WERI-Rb-1 (cell line): ENCODE data around the gene ANO6.

Source experiments
- DNase-seq: peaks from one replicate; pipeline ENCODE4 v3.0.0-alpha.2; 2020
- H3K27ac ChIP-seq: fragments of 250-450 bp; sonication (Bioruptor Pico); 2 replicates; pipeline ENCODE4 v1.5.1; 2020; ENCODE audit warnings: mild to moderate bottlenecking, moderate library complexity
- H3K27me3 ChIP-seq: fragments of 250-450 bp; sonication (Bioruptor Pico); 2 replicates; pipeline ENCODE4 v1.5.1; 2021; ENCODE audit warnings: mild to moderate bottlenecking, low read depth, moderate library complexity; ENCODE audit not compliant: insufficient read depth, severe bottlenecking
- H3K36me3 ChIP-seq: fragments of 250-450 bp; sonication (Bioruptor Pico); 2 replicates; pipeline ENCODE4 v1.5.1; 2020; ENCODE audit warnings: mild to moderate bottlenecking, moderate library complexity
- H3K4me3 ChIP-seq: 2 replicates; pipeline ENCODE4 v1.5.1; 2011; ENCODE audit warnings: low read depth, mild to moderate bottlenecking, control low read depth, low read length
- H3K9me3 ChIP-seq: fragments of 250-450 bp; sonication (Bioruptor Pico); 2 replicates; pipeline ENCODE4 v1.5.1; 2021; ENCODE audit warnings: mild to moderate bottlenecking, moderate library complexity; ENCODE audit not compliant: severe bottlenecking
- TF ChIP-seq, protein P1 (sequence below): IDR thresholded peaks from 2 replicates; pipeline ENCODE4 v1.5.1; 2011; ENCODE audit warnings: low read depth, mild to moderate bottlenecking, control low read depth, inconsistent platforms, low read length

ANO6 gene

DNA sequence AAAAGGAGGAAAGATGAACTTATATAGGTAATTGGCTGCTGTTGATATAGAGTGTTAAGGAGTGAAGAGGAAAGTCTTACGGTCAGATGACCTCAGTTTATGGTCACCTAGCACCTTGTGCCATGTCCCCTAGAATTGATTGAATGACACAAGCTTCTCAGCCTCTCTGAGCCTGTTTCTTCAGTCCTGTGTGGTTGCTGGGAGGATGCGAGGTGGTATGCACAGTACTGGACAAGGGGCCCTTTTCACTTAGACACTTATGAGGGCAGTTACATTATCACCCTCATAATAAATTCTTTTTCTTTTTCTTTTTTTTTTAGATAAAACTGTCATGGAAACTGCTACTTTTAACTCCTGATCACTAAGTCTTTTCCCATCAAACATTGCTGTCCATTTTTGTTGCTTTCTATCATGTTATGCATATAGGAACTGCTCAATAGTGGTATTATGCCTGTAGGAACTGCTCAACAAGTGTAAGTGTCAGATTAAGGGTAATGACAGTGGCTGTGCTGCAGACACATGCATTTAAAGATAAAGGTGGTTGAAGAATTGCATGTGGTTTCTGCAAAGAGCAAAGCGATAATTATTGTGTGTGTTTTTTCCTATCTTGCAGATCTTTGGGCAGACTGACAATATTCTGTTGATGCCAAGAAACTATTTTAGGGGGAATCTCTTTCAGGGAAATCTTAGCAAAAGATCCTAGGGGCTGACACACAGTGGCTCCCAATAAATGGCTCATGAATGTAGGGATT is 11.6 kb downstream of the ANO6 start:
- TF ChIP-seq, protein P1, sequence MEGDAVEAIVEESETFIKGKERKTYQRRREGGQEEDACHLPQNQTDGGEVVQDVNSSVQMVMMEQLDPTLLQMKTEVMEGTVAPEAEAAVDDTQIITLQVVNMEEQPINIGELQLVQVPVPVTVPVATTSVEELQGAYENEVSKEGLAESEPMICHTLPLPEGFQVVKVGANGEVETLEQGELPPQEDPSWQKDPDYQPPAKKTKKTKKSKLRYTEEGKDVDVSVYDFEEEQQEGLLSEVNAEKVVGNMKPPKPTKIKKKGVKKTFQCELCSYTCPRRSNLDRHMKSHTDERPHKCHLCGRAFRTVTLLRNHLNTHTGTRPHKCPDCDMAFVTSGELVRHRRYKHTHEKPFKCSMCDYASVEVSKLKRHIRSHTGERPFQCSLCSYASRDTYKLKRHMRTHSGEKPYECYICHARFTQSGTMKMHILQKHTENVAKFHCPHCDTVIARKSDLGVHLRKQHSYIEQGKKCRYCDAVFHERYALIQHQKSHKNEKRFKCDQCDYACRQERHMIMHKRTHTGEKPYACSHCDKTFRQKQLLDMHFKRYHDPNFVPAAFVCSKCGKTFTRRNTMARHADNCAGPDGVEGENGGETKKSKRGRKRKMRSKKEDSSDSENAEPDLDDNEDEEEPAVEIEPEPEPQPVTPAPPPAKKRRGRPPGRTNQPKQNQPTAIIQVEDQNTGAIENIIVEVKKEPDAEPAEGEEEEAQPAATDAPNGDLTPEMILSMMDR, result no peak
- Histone ChIP-seq H3K9me3 (no peaks in the 10 kb centered on the region), H3K27me3 (no peaks in the 10 kb centered on the region), H3K27ac (no peak overlapping the region), H3K4me3 (no peak overlapping the region), H3K36me3 (no peaks in the 10 kb centered on the region)
- DNase-seq, result no peak

DNA sequence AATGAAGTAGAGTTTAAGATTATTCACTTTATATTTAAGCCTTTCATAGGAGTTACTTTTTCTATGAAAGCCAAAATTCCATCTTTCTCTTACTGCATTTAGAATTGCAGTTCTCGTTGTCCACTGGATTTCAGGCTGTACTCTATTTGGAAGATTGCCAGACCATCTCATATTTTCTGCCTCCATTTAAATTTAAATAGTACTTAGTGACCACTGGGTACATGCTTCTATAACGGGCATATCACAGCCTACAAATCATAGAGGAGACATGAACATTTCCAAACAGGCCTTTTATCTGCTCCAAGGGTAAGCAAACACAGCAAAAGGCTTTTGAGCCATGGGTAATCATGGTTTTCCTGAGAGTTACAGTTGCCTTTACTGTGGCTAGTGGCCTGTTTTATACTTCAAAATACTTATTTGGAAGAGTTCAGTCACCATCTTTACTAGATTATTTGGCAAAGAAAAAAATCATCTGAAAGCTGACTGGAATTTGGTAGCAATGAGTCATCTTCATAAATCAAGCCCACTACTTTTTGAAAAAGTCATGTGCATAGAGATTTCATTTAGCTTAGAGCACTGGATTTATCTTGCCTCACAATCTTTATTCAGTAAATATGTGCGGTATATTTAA is 15.7 kb downstream of the ANO6 start:
- H3K4me3 ChIP-seq, result no peak overlapping the region

DNA sequence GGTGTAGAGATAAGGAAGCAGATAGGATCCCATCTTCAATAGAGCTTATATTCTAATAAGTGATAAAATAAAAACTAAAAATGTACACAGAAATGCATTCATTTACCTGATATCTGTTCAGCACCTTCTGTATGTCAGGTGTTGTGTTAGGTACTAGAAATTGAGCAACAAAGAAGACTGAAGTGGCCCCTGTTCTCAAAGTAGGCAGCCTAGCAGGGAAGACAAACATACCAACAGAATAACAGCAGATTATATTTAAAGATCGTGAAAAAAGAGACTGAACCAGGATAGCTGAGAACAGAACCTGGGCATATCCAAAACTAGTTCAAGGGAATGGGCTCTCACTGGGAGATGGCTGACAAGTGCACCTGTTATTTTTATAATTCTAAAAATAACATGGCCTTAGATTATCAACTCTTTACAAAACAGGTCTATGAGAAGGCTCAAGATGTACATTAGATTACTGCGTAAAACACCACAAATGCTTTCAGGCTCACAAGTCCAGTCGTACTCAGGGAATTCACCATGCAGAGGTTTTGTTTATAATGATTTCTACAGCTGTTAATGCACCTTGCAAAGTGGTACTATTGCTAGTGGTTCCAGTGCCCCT is 16.4 kb downstream of the ANO6 start:
- H3K27ac ChIP-seq, result no peak overlapping the region
- DNase-seq, result no peak
- H3K27me3 ChIP-seq, result no peaks in the 10 kb centered on the region
- H3K4me3 ChIP-seq, result no peak overlapping the region
- H3K36me3 ChIP-seq, result no peaks in the 10 kb centered on the region
- H3K9me3 ChIP-seq, result no peaks in the 10 kb centered on the region
- TF ChIP-seq, protein P1, result no peak

More for the DNA sequence above, 15.7 kb downstream of the ANO6 start:
- no peak for DNase-seq
- Histone ChIP-seq H3K27ac (no peak overlapping the region), H3K27me3 (no peaks in the 10 kb centered on the region), H3K36me3 (no peaks in the 10 kb centered on the region), H3K9me3 (no peaks in the 10 kb centered on the region)
- TF ChIP-seq, protein P1, result no peak

DNA sequence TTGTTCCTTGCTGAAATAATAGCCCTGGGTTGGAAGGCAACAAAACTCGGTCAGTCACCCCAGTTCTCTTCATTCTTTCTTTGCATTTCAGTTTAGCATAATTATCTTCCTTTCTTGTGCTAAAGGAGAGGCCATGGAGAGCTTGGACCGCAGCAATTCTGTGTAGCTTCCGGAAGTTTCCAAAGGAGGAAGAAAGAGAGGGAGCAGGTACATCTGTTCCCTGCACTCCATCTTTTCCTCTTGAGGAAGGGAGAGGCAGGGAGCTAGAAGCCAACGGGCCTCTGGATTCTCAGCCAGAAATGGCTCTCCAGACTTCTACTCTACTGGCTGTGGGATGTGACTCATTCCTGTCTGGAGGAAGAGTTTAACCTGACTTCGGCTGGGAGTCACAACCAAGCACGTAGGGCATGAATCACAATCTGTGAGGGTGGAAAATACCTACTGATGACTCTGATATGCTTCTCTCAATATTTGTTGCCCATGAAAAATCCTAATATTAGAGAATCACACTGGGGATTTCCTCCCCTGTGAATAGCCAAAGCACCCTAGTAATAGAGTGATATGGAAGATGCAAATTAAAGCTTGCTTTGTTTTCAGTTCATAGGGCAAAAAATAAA is 17.0 kb downstream of the ANO6 start:
- H3K4me3 ChIP-seq, result no peak overlapping the region
- TF ChIP-seq, protein P1, result no peak
- H3K36me3 ChIP-seq, result no peaks in the 10 kb centered on the region
- no peak for DNase-seq
- no peak overlapping the region for H3K27ac ChIP-seq
- no peaks in the 10 kb centered on the region for H3K27me3 ChIP-seq
- H3K9me3 ChIP-seq, result no peaks in the 10 kb centered on the region

DNA sequence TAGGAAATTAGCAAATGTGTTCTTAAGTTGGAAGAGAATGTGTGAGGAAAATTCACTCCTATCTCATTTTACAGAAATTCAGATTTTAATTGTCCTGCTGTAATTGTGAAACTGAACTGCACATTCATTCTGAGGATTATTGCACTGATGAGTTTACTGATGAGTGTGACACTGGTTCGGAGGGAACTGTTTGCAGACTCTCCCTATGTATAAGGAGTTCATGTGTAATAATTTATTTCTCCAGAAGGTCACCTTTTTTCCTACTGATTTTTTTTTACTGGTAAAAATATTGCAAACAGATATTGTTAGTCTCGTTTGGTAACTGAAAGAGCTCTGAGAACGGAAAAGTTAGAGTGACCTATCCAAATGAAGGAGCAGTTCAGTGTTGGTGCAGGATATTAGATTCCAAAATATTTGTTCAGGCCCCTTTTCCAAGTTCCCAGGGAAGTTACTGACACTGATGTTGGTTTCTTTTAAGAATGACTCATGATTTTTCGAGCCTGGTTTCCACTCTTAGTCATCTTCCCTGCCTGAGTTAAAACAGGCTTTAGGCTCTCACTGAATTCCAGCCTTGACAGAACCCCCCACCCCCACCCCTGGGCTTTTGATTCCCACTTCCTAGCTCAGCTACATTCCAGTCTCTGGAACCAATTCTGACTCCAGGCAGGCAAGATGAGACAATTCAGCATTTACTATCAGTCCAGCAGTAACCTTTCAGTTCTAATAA is 18.4 kb downstream of the ANO6 start:
- no peak for DNase-seq
- Histone ChIP-seq H3K9me3 (no peaks in the 10 kb centered on the region), H3K27ac (no peak overlapping the region), H3K27me3 (no peaks in the 10 kb centered on the region), H3K36me3 (no peaks in the 10 kb centered on the region), H3K4me3 (no peak overlapping the region)
- TF ChIP-seq, protein P1, result no peak
